GM21717 (cell line): ENCODE results near the gene GAK.
"Not testable (repeated sequence)": the region's sequence is repeated elsewhere in the genome, so short reads cannot be mapped to it uniquely, and the experiment has no call there.

Experiments used
- ATAC-seq: cut with Tn5 transposase; IDR thresholded peaks from one replicate; pipeline ENCODE4 v1.9.1; 2021; ENCODE audit warnings: mild to moderate bottlenecking, moderate library complexity; ENCODE audit not compliant: unreplicated experiment

Gene GAK

GRCh38 chr4:929096-929765 lies 2.9 kb downstream of the GAK start:
- no peak for ATAC-seq

- ATAC-seq, result not testable (repeated sequence)
Measured at GRCh38 chr4:927566-927965, 4.5 kb downstream of the GAK start.

DNA sequence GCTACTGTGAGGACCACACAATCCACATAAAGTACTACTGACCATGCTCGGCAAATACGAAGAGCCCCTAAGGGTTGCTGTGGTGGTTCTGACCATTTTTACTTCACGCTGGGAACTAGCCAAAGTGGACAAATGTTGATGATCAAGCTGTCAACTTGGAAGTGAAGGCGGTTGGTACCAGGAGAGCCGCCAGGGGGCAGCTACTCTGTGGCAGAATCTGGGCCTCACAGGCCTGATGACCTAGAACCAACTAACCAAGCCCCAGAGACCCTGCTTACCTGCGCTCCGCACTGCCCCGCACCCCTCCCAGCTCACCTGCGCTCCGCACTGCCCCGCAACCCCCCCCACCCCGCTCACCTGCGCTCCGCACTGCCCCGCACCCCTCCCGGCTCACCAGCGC lies 5.6 kb downstream of the GAK start:
- no peak for ATAC-seq

- ATAC-seq, result no peak
Measured at GRCh38 chr4:925771-926500, 6.2 kb downstream of the GAK start.

GRCh38 chr4:925171-925570 lies 6.9 kb downstream of the GAK start:
- no peak for ATAC-seq

GRCh38 chr4:924107-925096 lies 7.7 kb downstream of the GAK start:
- ATAC-seq, result no peak

GRCh38 chr4:921830-922331 lies 10.2 kb downstream of the GAK start:
- ATAC-seq, result no peak

- not testable (repeated sequence) for ATAC-seq
Measured at GRCh38 chr4:919004-919680, 13.0 kb downstream of the GAK start.

- not testable (repeated sequence) for ATAC-seq
Measured at GRCh38 chr4:918591-918990, 13.5 kb downstream of the GAK start.

- no peak for ATAC-seq
Measured at GRCh38 chr4:917992-918391, 14.1 kb downstream of the GAK start.

DNA sequence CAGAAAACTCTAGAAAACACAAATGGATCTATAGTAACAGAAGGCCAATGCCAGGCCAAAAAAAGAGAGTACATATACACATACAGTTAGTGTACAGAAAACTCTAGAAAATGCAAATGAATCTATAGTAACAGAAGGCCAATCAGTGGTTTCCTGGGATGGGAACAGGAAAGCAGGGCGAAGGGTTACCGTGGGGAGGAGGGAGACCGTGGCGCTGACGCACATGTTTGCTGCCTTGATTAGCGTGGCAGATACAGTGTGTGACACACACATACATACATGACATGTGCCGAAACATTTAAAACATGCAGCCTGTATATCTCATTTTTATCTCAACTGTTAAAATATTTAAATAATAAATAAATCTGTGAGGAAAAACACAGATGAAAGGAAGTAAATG lies 14.7 kb downstream of the GAK start:
- no peak for ATAC-seq

GRCh38 chr4:915595-915994 lies 16.5 kb downstream of the GAK start:
- ATAC-seq, result no peak

DNA sequence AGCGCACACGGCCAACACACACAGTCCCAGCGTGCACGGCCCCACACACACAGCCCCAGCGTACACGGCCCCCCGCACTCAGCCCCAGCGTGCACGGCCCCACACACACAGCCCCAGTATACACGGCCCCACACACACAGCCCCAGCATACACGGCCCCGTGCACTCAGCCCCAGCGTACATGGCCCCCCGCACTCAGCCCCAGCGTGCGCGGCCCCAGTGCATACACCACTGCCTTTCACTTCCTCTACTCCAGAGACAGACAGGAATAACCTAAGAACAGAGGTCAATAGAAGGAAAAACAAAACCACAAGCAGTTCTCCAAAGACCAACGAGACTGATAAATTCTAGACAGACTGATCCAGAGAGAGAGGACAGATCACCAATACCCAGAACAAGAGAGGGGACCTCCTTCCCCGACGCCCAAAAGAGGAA lies 17.1 kb downstream of the GAK start:
- ATAC-seq, result no peak

GRCh38 chr4:914531-914930 lies 17.6 kb downstream of the GAK start:
- ATAC-seq, result no peak

DNA sequence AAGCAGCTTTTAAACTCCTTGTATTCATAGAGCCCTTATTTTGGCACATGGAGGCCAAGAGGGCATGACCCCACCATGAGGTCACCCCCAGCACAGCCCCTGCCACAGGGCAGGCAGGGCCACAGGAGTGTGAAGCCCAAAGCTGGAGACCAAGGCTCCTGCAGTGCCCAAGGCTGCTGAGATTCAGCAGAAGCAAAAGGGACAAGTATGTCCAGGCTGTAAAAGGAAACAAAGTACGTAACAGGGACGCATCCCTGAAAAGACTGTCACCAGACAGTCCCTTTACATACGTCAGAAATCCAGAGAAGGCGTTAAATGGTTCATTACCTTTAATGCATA lies 18.9 kb downstream of the GAK start:
- no peak for ATAC-seq

DNA sequence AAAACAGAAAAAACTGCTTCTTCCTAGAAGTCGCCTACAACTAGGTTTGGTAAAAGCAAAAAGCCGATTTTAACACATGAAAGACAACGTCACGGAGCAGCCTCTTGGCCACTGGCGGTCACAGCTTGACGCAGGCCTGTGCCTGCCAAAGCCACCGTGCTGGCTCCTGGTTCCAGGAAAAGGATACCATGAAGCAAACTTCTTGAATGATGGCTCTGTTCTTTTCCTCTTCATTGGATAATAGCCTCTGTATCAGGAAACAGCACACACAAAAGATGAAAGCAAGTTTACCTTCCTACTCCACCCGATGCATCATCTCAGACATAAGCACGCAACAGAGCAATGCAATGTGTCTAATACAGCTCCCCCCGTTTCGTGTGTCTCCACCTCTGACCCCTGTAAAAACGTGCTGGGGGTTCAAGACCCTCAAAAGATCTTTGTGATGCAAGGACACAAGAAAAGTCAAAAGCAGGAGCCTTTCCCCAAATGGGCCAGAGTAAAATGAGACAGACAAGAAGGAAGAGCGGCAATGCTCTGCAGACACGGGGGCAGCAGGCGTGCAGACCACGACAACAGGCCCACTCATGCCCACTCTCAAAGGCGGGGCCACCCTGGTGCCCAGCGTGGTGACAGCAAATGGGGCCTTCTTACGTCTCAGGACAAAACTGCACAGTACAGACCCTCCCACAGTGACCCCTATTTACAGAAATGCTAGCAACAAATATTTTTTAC lies 19.4 kb downstream of the GAK start:
- ATAC-seq, result no peak

DNA sequence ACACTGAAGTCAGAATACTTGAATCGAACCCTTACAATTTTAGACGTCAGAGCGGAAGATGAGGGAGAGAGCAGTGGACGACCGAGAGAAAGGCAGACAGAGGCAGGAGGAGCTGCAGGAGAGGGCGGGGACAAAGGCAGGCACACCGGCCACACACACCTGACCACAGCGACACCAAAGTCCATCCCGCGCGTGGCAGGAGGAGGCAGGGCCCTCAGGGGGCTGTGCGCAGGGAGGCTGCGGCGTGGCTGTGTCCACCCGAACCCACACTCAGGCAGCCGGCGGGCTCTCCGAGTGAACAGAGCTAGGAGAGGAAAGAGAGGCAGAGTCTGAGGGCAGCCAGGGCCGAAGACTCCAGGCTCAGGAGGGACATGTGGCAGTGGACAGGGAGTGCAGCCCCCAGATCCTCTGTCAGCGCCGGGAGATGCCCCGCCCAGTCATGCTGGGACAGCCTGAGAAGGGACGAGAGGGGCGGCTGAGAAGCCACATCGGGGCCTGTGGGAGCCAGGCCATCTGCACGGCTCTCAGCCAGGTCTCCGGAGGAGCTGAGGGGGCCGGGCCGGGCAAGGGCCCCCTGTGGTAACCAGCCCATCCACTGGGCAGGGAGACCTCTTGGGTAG lies 20.1 kb downstream of the GAK start:
- no peak for ATAC-seq

DNA sequence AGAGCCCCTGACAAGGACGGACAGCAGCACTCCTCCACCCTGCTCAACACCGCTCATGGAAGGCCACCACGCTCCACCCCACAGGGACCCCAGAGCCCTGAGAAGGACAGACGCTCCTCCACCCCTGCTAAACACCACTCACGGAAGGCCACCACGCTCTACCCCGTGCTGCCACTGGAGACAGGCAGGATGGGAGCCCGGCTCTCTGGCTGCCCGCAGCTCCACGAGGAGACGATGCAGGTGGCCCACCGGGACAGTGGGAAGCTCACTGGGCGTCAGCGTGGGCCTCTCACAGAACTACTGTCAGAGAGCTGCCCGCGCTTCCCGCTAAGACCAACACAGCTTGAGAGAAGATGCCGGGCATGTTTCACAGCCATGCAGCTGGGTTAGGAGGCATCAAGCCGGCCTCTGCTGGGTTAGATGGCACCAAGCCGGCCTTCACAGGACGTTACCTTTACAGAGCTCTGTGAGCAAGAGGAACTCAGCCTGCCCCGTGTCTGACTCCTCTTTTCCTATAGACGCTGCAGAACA lies 20.8 kb downstream of the GAK start:
- ATAC-seq, result no peak

DNA sequence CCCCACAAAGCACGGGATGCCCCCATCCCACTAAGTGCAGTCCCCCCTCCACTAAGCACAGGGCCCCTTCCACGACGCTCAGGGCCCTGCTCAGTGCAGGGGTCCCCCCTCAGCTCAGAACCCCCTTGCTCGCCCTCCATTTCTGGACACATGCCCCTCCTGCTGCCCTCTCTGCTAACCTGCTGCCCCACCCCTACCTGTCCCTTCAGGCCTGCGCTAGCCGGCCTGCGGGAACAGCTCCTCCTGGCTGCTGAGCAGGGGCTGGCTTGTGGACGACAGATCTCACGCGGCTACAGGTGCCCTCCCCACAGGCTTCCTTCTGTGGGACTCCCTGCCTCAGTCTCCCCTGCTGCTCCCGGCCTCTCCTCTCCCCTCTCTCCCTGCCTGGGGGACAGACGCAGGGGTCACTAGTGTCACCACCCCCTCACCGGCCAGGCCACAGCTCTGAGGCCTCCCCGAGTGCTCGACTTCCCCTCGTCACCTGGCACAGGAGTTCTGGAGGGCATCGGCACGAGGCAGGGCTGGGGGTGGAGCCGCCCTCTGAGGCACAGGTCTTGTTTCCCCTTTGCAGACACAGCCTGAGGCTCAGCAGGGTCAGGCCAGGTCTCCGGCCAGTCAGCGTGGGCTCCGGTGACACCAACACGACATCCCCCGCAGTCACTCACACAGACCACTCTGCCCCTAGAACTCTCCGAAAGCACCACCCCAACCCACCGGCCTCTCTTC lies 21.6 kb downstream of the GAK start:
- ATAC-seq, result no peak
